ENCODE results near the gene CNPY1. TPM values are rescaled to one million over a fixed set of nuclear protein-coding genes. Genes with fewer than 3 reads are reported as not detected.
"Not testable (repeated sequence)": the region's sequence is repeated elsewhere in the genome, so short reads cannot be mapped to it uniquely, and the experiment has no call there.

The CNPY1 gene
- total and polyA plus RNA-seq, 2 donors (not counting 1 experiment from before 2014, with no cell fraction given) = not detected

DNA sequence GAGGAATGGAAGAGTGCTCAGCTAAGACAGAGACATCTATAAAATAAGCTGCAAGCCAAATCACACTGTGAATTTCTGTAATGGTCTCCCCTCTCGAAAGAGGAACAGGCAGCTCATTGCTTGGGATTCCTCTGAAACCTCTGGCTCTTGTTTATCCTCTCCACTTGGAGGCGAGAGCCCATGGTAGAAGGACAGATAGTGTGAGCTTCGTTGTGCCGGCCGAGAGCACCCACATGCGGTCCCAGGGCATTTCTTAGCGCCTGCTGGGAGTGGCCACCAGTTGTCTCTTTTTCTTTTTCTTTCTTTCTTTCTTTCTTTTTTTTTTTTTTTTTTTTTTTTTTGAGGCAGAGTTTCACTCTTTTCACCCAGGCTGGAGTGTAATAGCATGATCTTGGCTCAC, 26.2 kb downstream of the CNPY1 start:
- ATAC-seq (ENCODE audit: low read depth) (no peak), DNase-seq (no peak)
- no peaks in the 10 kb centered on the region for H3K36me3 ChIP-seq (replicated peaks in 1 of 2; ENCODE audit: control extremely low read depth in 1 of 2, control insufficient read depth in 1 of 2, extremely low read depth in 1 of 2, insufficient read depth in 2 of 2, low read length in 1 of 2)
- Mint-ChIP-seq H3K27ac (no peak overlapping the region), H3K27me3 (peaks cover 45% of the 10 kb centered on the region), H3K4me3 (no peak overlapping the region), H3K4me1 (no peaks in the 10 kb centered on the region), H3K9me3 (ENCODE audit: insufficient read depth) (no peaks in the 10 kb centered on the region)
- no peaks in the 10 kb centered on the region for H3K4me1 ChIP-seq (ENCODE audit: control insufficient read depth in 2 of 2, insufficient read depth in 2 of 2, low read length in 2 of 2)
- CTCF ChIA-PET = no interaction called here
- intact Hi-C loops (cut with micrococcal nuclease) = no loop called here
- WGBS (ENCODE audit: insufficient coverage) = no CpG with 5 or more reads among the region's 7 CpGs
- no peaks in the 10 kb centered on the region for H3K79me2 ChIP-seq (ENCODE audit: control insufficient read depth, insufficient read depth, low read length)
- peaks cover 0 to 11% (median 0%) of the 10 kb centered on the region in 4 experiments for H3K27me3 ChIP-seq (replicated peaks in 1 of 4; ENCODE audit: control extremely low read depth in 1 of 4, control insufficient read depth in 3 of 4, insufficient read depth in 4 of 4, low read length in 3 of 4)
- H3K9ac ChIP-seq (ENCODE audit: low read length) = no peak overlapping the region
- no peak for TF ChIP-seq EZH2 (IDR thresholded peaks at IDR 0.05; ENCODE audit: borderline replicate concordance, insufficient read depth, low read depth, low read length, poor library complexity, severe bottlenecking)
- TF ChIP-seq CTCF (IDR thresholded peaks at IDR 0.05) = no peak
- POLR2A ChIA-PET = no interaction called here
- H4K20me1 ChIP-seq (ENCODE audit: control insufficient read depth, insufficient read depth, low read length, poor library complexity, severe bottlenecking) = no peaks in the 10 kb centered on the region
- H3K27ac ChIP-seq (ENCODE audit: low read length in 2 of 2) = no peak overlapping the region
- H2AFZ ChIP-seq (ENCODE audit: insufficient read depth, low read depth, low read length, poor library complexity, severe bottlenecking) = no peak overlapping the region
- H3K9me3 ChIP-seq (ENCODE audit: control extremely low read depth in 1 of 3, control insufficient read depth in 2 of 3, insufficient read depth in 1 of 3, low read length in 2 of 3) = peaks cover 0 to 3% (median 0%) of the 10 kb centered on the region in 3 donors
- no peak overlapping the region for H3K4me3 ChIP-seq (ENCODE audit: control extremely low read depth in 1 of 5, extremely low read depth in 1 of 5, insufficient read depth in 1 of 5, low read depth in 2 of 5, low read length in 4 of 5)
- no peak overlapping the region for H3K4me2 ChIP-seq (replicated peaks; ENCODE audit: low read depth, low read length, poor library complexity, severe bottlenecking)

- H3K36me3 ChIP-seq (replicated peaks in 1 of 2; ENCODE audit: control extremely low read depth in 1 of 2, control insufficient read depth in 1 of 2, extremely low read depth in 1 of 2, insufficient read depth in 2 of 2, low read length in 1 of 2); H2AFZ ChIP-seq (ENCODE audit: insufficient read depth, low read depth, low read length, poor library complexity, severe bottlenecking); ATAC-seq (ENCODE audit: low read depth); H3K9me3 Mint-ChIP-seq (ENCODE audit: insufficient read depth); H3K9ac ChIP-seq (ENCODE audit: low read length); DNase-seq; H3K4me2 ChIP-seq (replicated peaks; ENCODE audit: low read depth, low read length, poor library complexity, severe bottlenecking); H3K4me1 Mint-ChIP-seq; H3K4me3 ChIP-seq (ENCODE audit: control extremely low read depth in 1 of 5, extremely low read depth in 1 of 5, insufficient read depth in 1 of 5, low read depth in 2 of 5, low read length in 4 of 5); H3K79me2 ChIP-seq (ENCODE audit: control insufficient read depth, insufficient read depth, low read length); H3K4me1 ChIP-seq (ENCODE audit: control insufficient read depth in 2 of 2, insufficient read depth in 2 of 2, low read length in 2 of 2); H3K27ac ChIP-seq (ENCODE audit: low read length in 2 of 2); H3K4me3 Mint-ChIP-seq; intact Hi-C loops (cut with micrococcal nuclease); POLR2A ChIA-PET; H4K20me1 ChIP-seq (ENCODE audit: control insufficient read depth, insufficient read depth, low read length, poor library complexity, severe bottlenecking); H3K27ac Mint-ChIP-seq; H3K9me3 ChIP-seq (ENCODE audit: control extremely low read depth in 1 of 3, control insufficient read depth in 2 of 3, insufficient read depth in 1 of 3, low read length in 2 of 3): not testable (repeated sequence)
- CTCF ChIA-PET = interaction anchor here (0.6 kb wide), 1 partner anchor 29 kb away, joined by 4 read pairs; no protein-coding TSS in a partner anchor
- peaks cover 46% of the 10 kb centered on the region for H3K27me3 Mint-ChIP-seq
- WGBS (ENCODE audit: insufficient coverage) = no CpG with 5 or more reads among the region's 3 CpGs
- H3K27me3 ChIP-seq (replicated peaks in 1 of 4; ENCODE audit: control extremely low read depth in 1 of 4, control insufficient read depth in 3 of 4, insufficient read depth in 4 of 4, low read length in 3 of 4) = peaks cover 0 to 13% (median 0%) of the 10 kb centered on the region in 4 experiments
These were observed 27.0 kb downstream of the CNPY1 start for GRCh38 chr7:155519358-155519757.
